ENCODE measurements around the gene NTNG1.

Gene NTNG1

DNA sequence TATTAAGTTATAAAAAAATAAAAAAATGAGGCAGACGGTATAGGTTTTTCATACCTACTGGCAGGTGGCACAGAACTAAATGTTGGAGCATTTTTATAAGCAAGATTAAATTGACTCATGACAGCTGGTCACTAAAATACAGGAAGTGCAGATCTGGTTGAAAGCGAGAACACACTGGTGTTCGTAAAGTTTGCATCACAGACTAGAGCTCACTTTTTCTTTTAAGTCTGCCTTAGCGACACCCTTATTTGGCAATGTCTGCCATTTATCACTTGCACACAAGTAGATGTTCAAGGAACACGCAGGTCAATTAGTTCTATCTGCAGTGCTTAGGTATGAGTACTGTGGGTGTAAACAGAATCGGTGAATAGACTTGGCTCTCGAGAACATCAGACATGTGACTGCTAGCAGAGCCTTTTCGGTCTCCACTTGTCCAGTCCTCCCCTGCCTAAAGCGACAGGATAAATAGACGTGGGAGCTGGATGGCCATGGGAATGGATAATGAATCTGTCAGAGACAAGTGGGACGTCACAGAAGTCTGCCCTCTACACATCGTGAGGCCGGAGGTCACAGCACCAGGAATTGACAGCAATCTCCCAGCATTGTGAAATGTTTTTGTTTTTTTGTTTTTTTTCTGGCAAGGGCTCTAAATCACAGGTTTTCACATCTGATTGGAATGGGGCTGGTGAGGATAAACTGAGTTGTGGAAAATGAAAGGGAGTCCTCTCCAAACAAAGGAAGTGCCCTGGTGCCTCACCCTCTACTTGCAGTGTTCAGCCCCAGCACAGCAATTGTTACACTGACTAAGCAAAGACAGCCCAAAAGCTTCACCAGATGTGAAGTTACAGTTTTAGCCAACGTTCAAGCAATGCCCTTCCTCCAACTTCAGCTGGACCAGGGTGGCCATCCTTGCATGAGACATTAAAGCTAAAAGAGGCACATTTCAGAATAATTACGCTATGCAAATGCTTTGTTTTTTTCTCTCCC, 248.9 kb downstream of the NTNG1 start:
- Histone ChIP-seq H3K4me3 (ENCODE audit: low read length) (no peak overlapping the region), H3K27me3 (ENCODE audit: control insufficient read depth, insufficient read depth, low read length) (no peaks in the 10 kb centered on the region), H3K36me3 (ENCODE audit: control insufficient read depth, insufficient read depth, low read length) (no peaks in the 10 kb centered on the region), H3K9me3 (ENCODE audit: control insufficient read depth, insufficient read depth, low read length) (no peaks in the 10 kb centered on the region), H3K27ac (ENCODE audit: low read length) (no peak overlapping the region), H3K4me1 (ENCODE audit: control insufficient read depth, insufficient read depth, low read length) (peaks cover 2% of the 10 kb centered on the region; the same call in 1 of the 2 replicates)
- WGBS (ENCODE audit: insufficient coverage, insufficient read length) = no CpG with 5 or more reads among the region's 15 CpGs
- no peak for DNase-seq (ENCODE audit: low read depth, low spot score)

DNA sequence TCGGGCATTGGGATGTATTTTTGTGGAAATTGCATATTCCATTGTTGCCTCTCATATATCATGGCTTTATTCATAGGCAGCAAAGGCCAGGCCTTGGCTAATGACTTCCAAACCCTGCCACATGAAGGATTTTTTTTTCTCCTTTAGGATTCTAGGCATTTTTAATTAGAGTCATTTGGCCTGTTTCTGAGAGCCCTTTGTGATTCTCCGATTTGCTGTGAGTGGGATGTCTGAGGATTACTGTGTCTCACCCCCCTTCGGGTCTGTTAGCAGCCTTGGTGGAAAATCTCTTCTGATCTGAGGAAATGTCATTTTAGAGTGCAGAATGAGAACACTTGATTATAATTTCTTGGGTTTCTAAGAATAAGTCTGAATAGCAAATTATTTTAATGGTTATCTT, 253.5 kb downstream of the NTNG1 start:
- Histone ChIP-seq H3K4me1 (ENCODE audit: control insufficient read depth, insufficient read depth, low read length) (peaks cover 6% of the 10 kb centered on the region; the same call in 1 of the 2 replicates), H3K27ac (ENCODE audit: low read length) (no peak overlapping the region), H3K36me3 (ENCODE audit: control insufficient read depth, insufficient read depth, low read length) (no peaks in the 10 kb centered on the region), H3K4me3 (ENCODE audit: low read length) (no peak overlapping the region), H3K27me3 (ENCODE audit: control insufficient read depth, insufficient read depth, low read length) (no peaks in the 10 kb centered on the region), H3K9me3 (ENCODE audit: control insufficient read depth, insufficient read depth, low read length) (no peaks in the 10 kb centered on the region)
- no peak for DNase-seq (ENCODE audit: low read depth, low spot score)
- WGBS (ENCODE audit: insufficient coverage, insufficient read length) = no CpG with 5 or more reads among the region's 3 CpGs

DNA sequence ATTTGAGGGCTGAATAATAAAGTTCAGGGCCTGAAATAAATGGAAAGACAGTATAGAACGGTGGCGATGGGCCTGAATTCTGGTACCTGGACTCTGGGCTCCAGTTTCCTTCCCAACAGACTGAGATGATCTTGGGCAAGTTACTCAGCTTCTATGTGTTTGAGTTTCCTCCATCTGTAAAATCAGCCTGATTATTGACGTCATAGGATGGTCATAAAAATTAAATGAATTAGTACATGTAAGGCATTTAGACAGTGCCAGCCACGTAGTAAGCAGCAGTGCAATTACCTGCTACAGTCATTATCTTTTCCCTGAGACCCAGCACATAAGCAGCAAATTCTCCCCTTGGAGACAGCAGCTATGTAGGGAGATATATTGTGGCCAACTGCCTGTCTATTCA, 260.9 kb downstream of the NTNG1 start:
- Histone ChIP-seq H3K4me1 (ENCODE audit: control insufficient read depth, insufficient read depth, low read length) (no peaks in the 10 kb centered on the region), H3K27ac (ENCODE audit: low read length) (no peak overlapping the region), H3K4me3 (ENCODE audit: low read length) (no peak overlapping the region), H3K36me3 (ENCODE audit: control insufficient read depth, insufficient read depth, low read length) (no peaks in the 10 kb centered on the region), H3K9me3 (ENCODE audit: control insufficient read depth, insufficient read depth, low read length) (no peaks in the 10 kb centered on the region), H3K27me3 (ENCODE audit: control insufficient read depth, insufficient read depth, low read length) (no peaks in the 10 kb centered on the region)
- DNase-seq (ENCODE audit: low read depth, low spot score) = no peak
- no CpG with 5 or more reads among the region's 4 CpGs for WGBS (ENCODE audit: insufficient coverage, insufficient read length)

DNA sequence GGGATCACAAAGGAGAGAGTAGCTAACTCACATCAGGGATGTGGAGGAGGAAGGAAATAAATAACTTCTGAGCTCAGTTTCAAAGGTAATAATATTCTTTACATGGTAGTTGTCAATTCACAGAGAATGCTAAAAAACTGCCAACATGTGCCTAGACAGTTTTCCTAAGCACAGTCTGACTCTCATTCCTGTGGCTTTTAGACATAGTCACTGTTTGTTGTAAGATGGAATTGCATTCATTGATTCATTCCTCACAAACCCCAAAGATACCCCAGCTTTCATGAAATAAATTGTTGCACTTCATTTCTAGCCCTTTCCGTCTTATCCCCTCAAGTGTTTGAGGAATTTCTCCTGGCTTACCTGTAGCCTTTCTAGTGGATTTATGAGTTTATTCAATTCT, 263.9 kb downstream of the NTNG1 start:
- H3K4me1 ChIP-seq (ENCODE audit: control insufficient read depth, insufficient read depth, low read length) = no peaks in the 10 kb centered on the region
- no peaks in the 10 kb centered on the region for H3K36me3 ChIP-seq (ENCODE audit: control insufficient read depth, insufficient read depth, low read length)
- DNase-seq (ENCODE audit: low read depth, low spot score) = no peak
- H3K4me3 ChIP-seq (ENCODE audit: low read length) = no peak overlapping the region
- WGBS (ENCODE audit: insufficient coverage, insufficient read length) = no CpG with 5 or more reads among the region's 1 CpG
- no peak overlapping the region for H3K27ac ChIP-seq (ENCODE audit: low read length)
- H3K27me3 ChIP-seq (ENCODE audit: control insufficient read depth, insufficient read depth, low read length) = no peaks in the 10 kb centered on the region
- H3K9me3 ChIP-seq (ENCODE audit: control insufficient read depth, insufficient read depth, low read length) = no peaks in the 10 kb centered on the region

DNA sequence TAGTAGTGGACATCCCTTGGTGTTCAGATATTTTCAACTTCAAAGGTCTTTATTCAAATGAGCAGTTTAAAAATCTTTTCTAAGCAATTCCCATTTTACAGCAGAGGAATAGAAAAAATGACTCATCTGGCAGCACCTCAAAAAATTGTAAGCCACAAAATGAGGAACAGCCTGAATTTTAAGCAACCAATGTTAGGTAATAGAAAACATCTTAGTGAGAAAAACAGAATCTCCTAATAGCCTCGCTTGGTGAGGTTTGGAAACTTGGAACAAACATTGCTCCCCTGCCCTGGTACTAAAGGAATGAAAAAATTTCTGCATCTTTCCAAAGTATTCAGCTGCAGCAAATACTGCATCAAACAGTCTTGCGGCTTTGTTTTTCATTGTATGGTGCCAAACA, 264.4 kb downstream of the NTNG1 start:
- Histone ChIP-seq H3K27ac (ENCODE audit: low read length) (no peak overlapping the region), H3K4me3 (ENCODE audit: low read length) (no peak overlapping the region), H3K27me3 (ENCODE audit: control insufficient read depth, insufficient read depth, low read length) (no peaks in the 10 kb centered on the region), H3K36me3 (ENCODE audit: control insufficient read depth, insufficient read depth, low read length) (no peaks in the 10 kb centered on the region), H3K4me1 (ENCODE audit: control insufficient read depth, insufficient read depth, low read length) (no peaks in the 10 kb centered on the region), H3K9me3 (ENCODE audit: control insufficient read depth, insufficient read depth, low read length) (no peaks in the 10 kb centered on the region)
- no CpG with 5 or more reads among the region's 2 CpGs for WGBS (ENCODE audit: insufficient coverage, insufficient read length)
- no peak for DNase-seq (ENCODE audit: low read depth, low spot score)

DNA sequence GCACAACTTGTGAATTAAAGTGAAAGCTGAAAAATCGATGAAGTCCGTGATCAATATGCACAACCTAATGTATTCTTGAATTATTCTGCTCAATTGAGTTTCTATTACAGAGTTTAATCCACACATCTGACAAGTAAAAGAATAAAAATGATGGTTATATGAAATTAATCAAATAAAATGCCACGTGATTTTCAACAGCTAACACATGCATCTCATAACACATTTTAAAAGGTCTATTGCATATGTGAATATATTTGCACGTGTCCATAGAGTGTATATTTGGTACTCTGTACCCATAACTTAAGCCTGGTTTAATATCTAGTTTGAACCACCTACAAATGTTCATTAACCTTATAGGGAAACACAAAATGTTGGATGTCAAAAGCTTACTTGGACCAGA, 266.2 kb downstream of the NTNG1 start:
- no CpG with 5 or more reads among the region's 4 CpGs for WGBS (ENCODE audit: insufficient coverage, insufficient read length)

DNA sequence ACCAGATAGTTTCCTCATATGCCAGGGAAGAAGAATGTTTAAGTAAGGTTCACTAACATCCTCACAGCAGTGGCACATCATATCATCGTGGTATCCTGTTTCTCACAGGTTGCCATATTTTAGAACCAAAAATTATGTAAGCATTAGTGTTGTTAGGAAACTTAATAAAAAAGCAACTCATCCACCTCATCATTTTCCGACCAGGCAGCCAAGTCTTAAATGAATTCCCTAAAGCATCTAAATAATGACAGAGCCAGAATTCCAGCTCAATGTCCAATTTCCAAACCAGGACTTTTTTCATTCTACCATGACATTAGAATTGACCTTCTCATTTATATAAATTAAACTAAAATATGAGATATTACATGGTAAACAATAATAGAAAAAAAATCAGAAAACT, 272.7 kb downstream of the NTNG1 start:
- no peak overlapping the region for H3K4me3 ChIP-seq (ENCODE audit: low read length)
- DNase-seq (ENCODE audit: low read depth, low spot score) = no peak
- H3K36me3 ChIP-seq (ENCODE audit: control insufficient read depth, insufficient read depth, low read length) = no peaks in the 10 kb centered on the region
- H3K27me3 ChIP-seq (ENCODE audit: control insufficient read depth, insufficient read depth, low read length) = no peaks in the 10 kb centered on the region
- H3K9me3 ChIP-seq (ENCODE audit: control insufficient read depth, insufficient read depth, low read length) = no peaks in the 10 kb centered on the region
- H3K4me1 ChIP-seq (ENCODE audit: control insufficient read depth, insufficient read depth, low read length) = no peaks in the 10 kb centered on the region
- H3K27ac ChIP-seq (ENCODE audit: low read length) = no peak overlapping the region
- WGBS (ENCODE audit: insufficient coverage, insufficient read length) = no CpG with 5 or more reads among the region's 2 CpGs

More for the DNA sequence above, 266.2 kb downstream of the NTNG1 start:
- Histone ChIP-seq H3K4me1 (ENCODE audit: control insufficient read depth, insufficient read depth, low read length) (no peaks in the 10 kb centered on the region), H3K36me3 (ENCODE audit: control insufficient read depth, insufficient read depth, low read length) (no peaks in the 10 kb centered on the region), H3K9me3 (ENCODE audit: control insufficient read depth, insufficient read depth, low read length) (no peaks in the 10 kb centered on the region), H3K27me3 (ENCODE audit: control insufficient read depth, insufficient read depth, low read length) (no peaks in the 10 kb centered on the region), H3K4me3 (ENCODE audit: low read length) (no peak overlapping the region), H3K27ac (ENCODE audit: low read length) (no peak overlapping the region)
- DNase-seq (ENCODE audit: low read depth, low spot score) = no peak

DNA sequence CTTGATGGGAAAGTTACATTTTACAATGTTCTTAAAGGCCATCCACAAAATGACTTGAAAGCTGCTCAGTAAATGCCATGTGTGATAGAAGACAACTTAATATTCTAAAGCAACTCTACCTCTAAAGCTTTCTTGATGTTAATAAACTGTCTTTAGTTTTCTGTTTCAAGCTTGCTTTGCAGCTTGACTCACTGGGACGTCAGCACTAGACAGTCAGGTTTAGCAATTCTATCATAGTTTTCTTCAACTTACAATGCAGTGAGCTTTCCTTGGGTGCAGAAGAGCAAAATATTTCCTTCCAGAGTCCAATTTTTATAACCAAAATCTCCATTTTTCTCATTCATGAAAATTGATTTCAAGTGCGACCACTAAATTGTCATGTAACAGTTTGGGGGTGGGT, 273.1 kb downstream of the NTNG1 start:
- no peak overlapping the region for H3K4me3 ChIP-seq (ENCODE audit: low read length)
- no peaks in the 10 kb centered on the region for H3K36me3 ChIP-seq (ENCODE audit: control insufficient read depth, insufficient read depth, low read length)
- H3K9me3 ChIP-seq (ENCODE audit: control insufficient read depth, insufficient read depth, low read length) = no peaks in the 10 kb centered on the region
- H3K4me1 ChIP-seq (ENCODE audit: control insufficient read depth, insufficient read depth, low read length) = no peaks in the 10 kb centered on the region
- no CpG with 5 or more reads among the region's 2 CpGs for WGBS (ENCODE audit: insufficient coverage, insufficient read length)
- DNase-seq (ENCODE audit: low read depth, low spot score) = no peak
- H3K27me3 ChIP-seq (ENCODE audit: control insufficient read depth, insufficient read depth, low read length) = no peaks in the 10 kb centered on the region
- H3K27ac ChIP-seq (ENCODE audit: low read length) = no peak overlapping the region

DNA sequence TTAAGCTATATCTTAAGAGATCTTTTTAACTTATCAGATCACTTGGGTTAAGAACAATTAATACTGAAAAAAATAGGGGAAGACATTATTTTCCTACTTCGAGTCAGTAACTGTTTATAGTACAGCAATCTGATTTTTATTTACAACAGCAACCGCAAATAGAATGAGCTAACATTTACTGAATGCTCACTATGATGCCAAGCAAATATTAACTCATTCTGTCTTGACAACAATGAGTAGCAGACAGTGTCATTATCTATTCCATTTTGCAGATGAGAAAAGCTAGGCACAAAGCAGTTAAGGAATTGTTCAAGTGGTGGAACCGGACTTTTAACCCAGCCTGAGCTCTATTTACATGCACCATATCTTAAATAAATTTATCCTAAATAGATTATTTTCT, 273.7 kb downstream of the NTNG1 start:
- no peaks in the 10 kb centered on the region for H3K36me3 ChIP-seq (ENCODE audit: control insufficient read depth, insufficient read depth, low read length)
- no CpG with 5 or more reads among the region's 3 CpGs for WGBS (ENCODE audit: insufficient coverage, insufficient read length)

DNA sequence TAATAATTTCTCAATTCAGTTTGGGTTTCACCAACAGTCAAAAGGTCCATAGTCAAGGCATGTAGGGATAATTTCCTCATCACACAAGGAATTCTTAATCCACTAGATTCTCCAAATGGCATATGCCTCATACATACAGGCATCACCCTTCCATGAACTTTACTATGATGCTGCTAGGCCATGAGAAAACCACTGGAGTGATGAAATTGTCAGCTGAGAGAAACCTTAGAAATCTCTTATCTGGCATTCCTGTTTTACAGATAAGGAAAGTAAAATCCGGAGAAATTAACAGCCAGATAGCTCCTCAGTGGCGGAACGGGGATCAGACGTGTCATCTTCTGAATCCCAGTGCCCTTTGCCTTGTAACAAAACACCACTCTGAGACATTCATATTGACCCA, 274.4 kb downstream of the NTNG1 start:
- DNase-seq (ENCODE audit: low read depth, low spot score) = no peak
- Histone ChIP-seq H3K27ac (ENCODE audit: low read length) (no peak overlapping the region), H3K27me3 (ENCODE audit: control insufficient read depth, insufficient read depth, low read length) (no peaks in the 10 kb centered on the region), H3K9me3 (ENCODE audit: control insufficient read depth, insufficient read depth, low read length) (no peaks in the 10 kb centered on the region), H3K4me3 (ENCODE audit: low read length) (no peak overlapping the region), H3K36me3 (ENCODE audit: control insufficient read depth, insufficient read depth, low read length) (no peaks in the 10 kb centered on the region), H3K4me1 (ENCODE audit: control insufficient read depth, insufficient read depth, low read length) (no peaks in the 10 kb centered on the region)
- no CpG with 5 or more reads among the region's 4 CpGs for WGBS (ENCODE audit: insufficient coverage, insufficient read length)

More for the DNA sequence above, 273.7 kb downstream of the NTNG1 start:
- Histone ChIP-seq H3K4me1 (ENCODE audit: control insufficient read depth, insufficient read depth, low read length) (no peaks in the 10 kb centered on the region), H3K4me3 (ENCODE audit: low read length) (no peak overlapping the region), H3K27ac (ENCODE audit: low read length) (no peak overlapping the region), H3K27me3 (ENCODE audit: control insufficient read depth, insufficient read depth, low read length) (no peaks in the 10 kb centered on the region), H3K9me3 (ENCODE audit: control insufficient read depth, insufficient read depth, low read length) (no peaks in the 10 kb centered on the region)
- DNase-seq (ENCODE audit: low read depth, low spot score) = no peak

DNA sequence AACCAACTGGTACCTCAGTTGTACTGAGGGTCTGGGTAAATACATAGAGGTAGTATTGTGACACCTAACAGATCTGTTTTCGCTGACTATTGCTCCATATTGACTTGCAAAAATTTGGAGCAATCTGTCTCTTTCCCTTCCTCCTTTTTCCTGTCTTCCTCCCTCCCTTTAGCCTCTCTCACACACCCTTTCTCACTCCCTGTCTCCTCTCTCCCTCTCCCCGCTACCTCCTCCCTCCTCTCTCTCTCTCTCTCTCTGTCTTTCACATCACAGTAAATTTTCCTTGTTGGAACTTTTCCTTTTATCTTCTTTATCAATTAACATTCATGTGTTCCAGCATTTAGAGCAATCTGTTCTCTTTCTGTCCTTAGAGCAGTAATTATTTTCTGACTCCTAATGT, 278.2 kb downstream of the NTNG1 start:
- Histone ChIP-seq H3K27ac (ENCODE audit: low read length) (no peak overlapping the region), H3K36me3 (ENCODE audit: control insufficient read depth, insufficient read depth, low read length) (no peaks in the 10 kb centered on the region), H3K9me3 (ENCODE audit: control insufficient read depth, insufficient read depth, low read length) (no peaks in the 10 kb centered on the region), H3K27me3 (ENCODE audit: control insufficient read depth, insufficient read depth, low read length) (no peaks in the 10 kb centered on the region), H3K4me1 (ENCODE audit: control insufficient read depth, insufficient read depth, low read length) (no peaks in the 10 kb centered on the region; the same call in 1 of the 2 replicates), H3K4me3 (ENCODE audit: low read length) (no peak overlapping the region)
- DNase-seq (ENCODE audit: low read depth, low spot score) = no peak
- WGBS (ENCODE audit: insufficient coverage, insufficient read length) = no CpG with 5 or more reads among the region's 2 CpGs

All from iPS DF 6.9 (cell line).